Memory B cell (primary cell): Measurements from ENCODE around the gene FANCL.
A peak's percentile ranks its signal among the peaks of the same experiment; 100 is the strongest.
"Not testable (repeated sequence)": the region's sequence is repeated elsewhere in the genome, so short reads cannot be mapped to it uniquely, and the experiment has no call there.

Experiments used
- ATAC-seq: fragments of 150-1000 bp; cut with Tn5 transposase; 2 replicates; pipeline ENCODE4 v1.10.0; 2021; ENCODE audit warnings: low read depth, mild to moderate bottlenecking, moderate library complexity
- DNase-seq, 2 donors: peaks; one replicate each; pipeline ENCODE4 v3.0.0; 2022; ENCODE audit warnings: low spot score in 2 of 2
- H3K27ac Mint-ChIP-seq: one replicate; pipeline ENCODE4 v1.8.0; 2022; ENCODE audit warnings: mild to moderate bottlenecking, moderate library complexity, mixed read lengths
- H3K27me3 Mint-ChIP-seq: one replicate; pipeline ENCODE4 v1.8.0; 2022; ENCODE audit warnings: mixed read lengths
- H3K36me3 Mint-ChIP-seq: one replicate; pipeline ENCODE4 v1.8.0; 2022; ENCODE audit warnings: mild to moderate bottlenecking, mixed read lengths
- H3K4me1 Mint-ChIP-seq: one replicate; pipeline ENCODE4 v1.8.0; 2022; ENCODE audit warnings: mixed read lengths
- H3K4me3 Mint-ChIP-seq: one replicate; pipeline ENCODE4 v1.8.0; 2022; ENCODE audit warnings: mild to moderate bottlenecking, moderate library complexity, mixed read lengths
- H3K9me3 Mint-ChIP-seq: one replicate; pipeline ENCODE4 v1.8.0; 2022; ENCODE audit warnings: mixed read lengths

FANCL gene

GRCh38 chr2:58187022-58187421 is 54.1 kb downstream of the FANCL start:
- not testable (repeated sequence) for ATAC-seq, H3K4me1 Mint-ChIP-seq, H3K27me3 Mint-ChIP-seq, H3K27ac Mint-ChIP-seq, DNase-seq, H3K9me3 Mint-ChIP-seq, H3K4me3 Mint-ChIP-seq
- H3K36me3 Mint-ChIP-seq: peaks cover 16% of the 10 kb centered on the region

GRCh38 chr2:58186501-58186900 is 54.6 kb downstream of the FANCL start:
- Mint-ChIP-seq H3K36me3 (peaks cover 17% of the 10 kb centered on the region), H3K9me3 (peaks cover 2% of the 10 kb centered on the region), H3K27me3 (no peaks in the 10 kb centered on the region), H3K4me1 (peaks cover 2% of the 10 kb centered on the region), H3K27ac (no peak overlapping the region), H3K4me3 (no peak overlapping the region)
- ATAC-seq (no peak), DNase-seq (no peak)

GRCh38 chr2:58182527-58182926 is 58.6 kb downstream of the FANCL start:
- Mint-ChIP-seq H3K4me3 (no peak overlapping the region), H3K27me3 (no peaks in the 10 kb centered on the region), H3K36me3 (peaks cover 21% of the 10 kb centered on the region), H3K9me3 (peaks cover 2% of the 10 kb centered on the region), H3K27ac (no peak overlapping the region), H3K4me1 (peaks cover 2% of the 10 kb centered on the region)
- DNase-seq (no peak), ATAC-seq (no peak)

- Mint-ChIP-seq H3K27ac (no peak overlapping the region), H3K4me3 (no peak overlapping the region), H3K27me3 (no peaks in the 10 kb centered on the region), H3K36me3 (peaks cover 17% of the 10 kb centered on the region), H3K4me1 (peaks cover 2% of the 10 kb centered on the region), H3K9me3 (no peaks in the 10 kb centered on the region)
- DNase-seq (no peak), ATAC-seq (no peak)
Measured at GRCh38 chr2:58180635-58181034, 60.5 kb downstream of the FANCL start.

GRCh38 chr2:58180175-58180574 is 61.0 kb downstream of the FANCL start:
- not testable (repeated sequence) for ATAC-seq
- H3K36me3 Mint-ChIP-seq: peaks cover 19% of the 10 kb centered on the region

GRCh38 chr2:58177187-58177586 is 63.9 kb downstream of the FANCL start:
- peaks cover 38% of the 10 kb centered on the region for H3K36me3 Mint-ChIP-seq
- not testable (repeated sequence) for DNase-seq, H3K4me3 Mint-ChIP-seq, H3K27me3 Mint-ChIP-seq, ATAC-seq, H3K9me3 Mint-ChIP-seq, H3K4me1 Mint-ChIP-seq, H3K27ac Mint-ChIP-seq

More at GRCh38 chr2:58180175-58180574, 61.0 kb downstream of the FANCL start:
- not testable (repeated sequence) for H3K27me3 Mint-ChIP-seq, H3K27ac Mint-ChIP-seq, DNase-seq, H3K4me3 Mint-ChIP-seq, H3K9me3 Mint-ChIP-seq, H3K4me1 Mint-ChIP-seq

GRCh38 chr2:58171831-58172230 is 69.3 kb downstream of the FANCL start:
- Mint-ChIP-seq H3K36me3 (peaks cover 48% of the 10 kb centered on the region), H3K9me3 (peaks cover 16% of the 10 kb centered on the region)
- not testable (repeated sequence) for ATAC-seq

GRCh38 chr2:58170334-58170933 is 70.7 kb downstream of the FANCL start:
- peaks cover 16% of the 10 kb centered on the region for H3K9me3 Mint-ChIP-seq

More at GRCh38 chr2:58171831-58172230, 69.3 kb downstream of the FANCL start:
- H3K4me1 Mint-ChIP-seq, H3K27ac Mint-ChIP-seq, H3K27me3 Mint-ChIP-seq, DNase-seq, H3K4me3 Mint-ChIP-seq: not testable (repeated sequence)

GRCh38 chr2:58169845-58170244 is 71.3 kb downstream of the FANCL start:
- peaks cover 16% of the 10 kb centered on the region for H3K9me3 Mint-ChIP-seq
- H3K27me3 Mint-ChIP-seq, H3K4me3 Mint-ChIP-seq, H3K4me1 Mint-ChIP-seq, ATAC-seq, H3K27ac Mint-ChIP-seq, DNase-seq: not testable (repeated sequence)
- peaks cover 45% of the 10 kb centered on the region for H3K36me3 Mint-ChIP-seq

More at GRCh38 chr2:58170334-58170933, 70.7 kb downstream of the FANCL start:
- H3K36me3 Mint-ChIP-seq: peaks cover 45% of the 10 kb centered on the region
- ATAC-seq, H3K27ac Mint-ChIP-seq, H3K27me3 Mint-ChIP-seq, DNase-seq, H3K4me3 Mint-ChIP-seq, H3K4me1 Mint-ChIP-seq: not testable (repeated sequence)

- DNase-seq, H3K4me3 Mint-ChIP-seq, H3K4me1 Mint-ChIP-seq, H3K27ac Mint-ChIP-seq, ATAC-seq, H3K27me3 Mint-ChIP-seq: not testable (repeated sequence)
- Mint-ChIP-seq H3K9me3 (peaks cover 10% of the 10 kb centered on the region), H3K36me3 (peaks cover 33% of the 10 kb centered on the region)
Measured at GRCh38 chr2:58168130-58168529, 73.0 kb downstream of the FANCL start.

- no peaks in the 10 kb centered on the region for H3K27me3 Mint-ChIP-seq
- no peak overlapping the region for H3K27ac Mint-ChIP-seq
- H3K4me1 Mint-ChIP-seq: no peaks in the 10 kb centered on the region
- ATAC-seq (no peak), DNase-seq (no peak)
- H3K9me3 Mint-ChIP-seq: no peaks in the 10 kb centered on the region
- H3K4me3 Mint-ChIP-seq: no peak overlapping the region
- peaks cover 16% of the 10 kb centered on the region for H3K36me3 Mint-ChIP-seq
Measured at GRCh38 chr2:58163913-58164312, 77.2 kb downstream of the FANCL start.

- Mint-ChIP-seq H3K27me3 (no peaks in the 10 kb centered on the region), H3K36me3 (peaks cover 43% of the 10 kb centered on the region)
- no peak for ATAC-seq
Measured at GRCh38 chr2:58158481-58158880, 82.6 kb downstream of the FANCL start.

GRCh38 chr2:58157754-58158153 is 83.4 kb downstream of the FANCL start:
- H3K27me3 Mint-ChIP-seq: no peaks in the 10 kb centered on the region
- ATAC-seq: no peak
- no peak overlapping the region for H3K4me3 Mint-ChIP-seq
- H3K4me1 Mint-ChIP-seq: no peaks in the 10 kb centered on the region
- H3K36me3 Mint-ChIP-seq: peaks cover 47% of the 10 kb centered on the region
- H3K9me3 Mint-ChIP-seq: peaks cover 2% of the 10 kb centered on the region
- peak overlapping the region; percentile 62 for H3K27ac Mint-ChIP-seq
- DNase-seq: no peak

More at GRCh38 chr2:58158481-58158880, 82.6 kb downstream of the FANCL start:
- H3K27ac Mint-ChIP-seq: no peak overlapping the region
- no peak overlapping the region for H3K4me3 Mint-ChIP-seq
- no peak for DNase-seq
- peaks cover 2% of the 10 kb centered on the region for H3K9me3 Mint-ChIP-seq
- H3K4me1 Mint-ChIP-seq: no peaks in the 10 kb centered on the region

- peak overlapping the region; percentile 39 for H3K27ac Mint-ChIP-seq
- no peak overlapping the region for H3K4me3 Mint-ChIP-seq
- ATAC-seq (no peak), DNase-seq (no peak)
- peaks cover 2% of the 10 kb centered on the region for H3K9me3 Mint-ChIP-seq
- peaks cover 49% of the 10 kb centered on the region for H3K36me3 Mint-ChIP-seq
- no peaks in the 10 kb centered on the region for H3K27me3 Mint-ChIP-seq
- H3K4me1 Mint-ChIP-seq: no peaks in the 10 kb centered on the region
Measured at GRCh38 chr2:58156780-58157179, 84.3 kb downstream of the FANCL start.

GRCh38 chr2:58155160-58155778 is 85.9 kb downstream of the FANCL start:
- no peak overlapping the region for H3K27ac Mint-ChIP-seq
- H3K9me3 Mint-ChIP-seq: peaks cover 2% of the 10 kb centered on the region
- H3K27me3 Mint-ChIP-seq: no peaks in the 10 kb centered on the region
- DNase-seq (no peak), ATAC-seq (no peak)
- H3K4me1 Mint-ChIP-seq: no peaks in the 10 kb centered on the region
- H3K4me3 Mint-ChIP-seq: no peak overlapping the region
- peaks cover 45% of the 10 kb centered on the region for H3K36me3 Mint-ChIP-seq
